Measurements from ENCODE around the gene HDAC7. TPM values are rescaled to one million over a fixed set of nuclear protein-coding genes. Genes with fewer than 3 reads are reported as not detected.
A peak's percentile ranks its signal among the peaks of the same experiment; 100 is the strongest.

The HDAC7 gene
- total RNA-seq, 1 donor from 2014 or later: 31.7 TPM

- no peak for DNase-seq (ENCODE audit: low read depth in 2 of 2)
These were observed 39.7 kb downstream of the HDAC7 start for GRCh38 chr12:47779943-47780504.

- peak; percentile 88 to 90 for DNase-seq (ENCODE audit: low read depth in 2 of 2)
These were observed 40.3 kb downstream of the HDAC7 start for GRCh38 chr12:47779301-47779942.

GRCh38 chr12:47778881-47779280 is 40.8 kb downstream of the HDAC7 start:
- no peak for DNase-seq (ENCODE audit: low read depth in 2 of 2)

- DNase-seq (ENCODE audit: low read depth in 2 of 2): no peak
These were observed 41.8 kb downstream of the HDAC7 start for GRCh38 chr12:47777741-47778558.

GRCh38 chr12:47777151-47777550 is 42.6 kb downstream of the HDAC7 start:
- DNase-seq (ENCODE audit: low read depth in 2 of 2): no peak

- no peak for DNase-seq (ENCODE audit: low read depth in 2 of 2)
These were observed 43.1 kb downstream of the HDAC7 start for GRCh38 chr12:47776471-47777143.

GRCh38 chr12:47775100-47775911 is 44.4 kb downstream of the HDAC7 start:
- no peak for DNase-seq (ENCODE audit: low read depth in 2 of 2)

GRCh38 chr12:47774663-47775062 is 45.0 kb downstream of the HDAC7 start:
- no peak for DNase-seq (ENCODE audit: low read depth in 2 of 2)

- DNase-seq (ENCODE audit: low read depth in 2 of 2): no peak
These were observed 45.7 kb downstream of the HDAC7 start for GRCh38 chr12:47773858-47774580.

- DNase-seq (ENCODE audit: low read depth in 2 of 2): peak; percentile 75 to 80
These were observed 46.4 kb downstream of the HDAC7 start, which contains the start of gene SLC48A1 for GRCh38 chr12:47773062-47773857. Gene SLC48A1, plus strand, starts transcription at chr12:47773238. Its CDS starts 67 bp downstream, at chr12:47773305.

- no peak for DNase-seq (ENCODE audit: low read depth in 2 of 2)
These were observed 47.0 kb downstream of the HDAC7 start for GRCh38 chr12:47772738-47773061.

- DNase-seq (ENCODE audit: low read depth in 2 of 2): peak in 1 of 2 donors; percentile 37
These were observed 47.5 kb downstream of the HDAC7 start for GRCh38 chr12:47772094-47772660.

GRCh38 chr12:47771304-47771703 is 48.4 kb downstream of the HDAC7 start:
- DNase-seq (ENCODE audit: low read depth in 2 of 2): no peak

- no peak for DNase-seq (ENCODE audit: low read depth in 2 of 2)
These were observed 49.5 kb downstream of the HDAC7 start for GRCh38 chr12:47770086-47770726.

GRCh38 chr12:47769234-47770085 is 50.2 kb downstream of the HDAC7 start:
- no peak for DNase-seq (ENCODE audit: low read depth in 2 of 2)

- DNase-seq (ENCODE audit: low read depth in 2 of 2): no peak
These were observed 51.3 kb downstream of the HDAC7 start for GRCh38 chr12:47768323-47768811.

- DNase-seq (ENCODE audit: low read depth in 2 of 2): peak; percentile 81 to 84
These were observed 52.4 kb downstream of the HDAC7 start for GRCh38 chr12:47767216-47767724.
